Renal pelvis (tissue), 4 donors: Measurements from ENCODE around the gene IRX4. TPM values are rescaled to one million over a fixed set of nuclear protein-coding genes. Genes with fewer than 3 reads are reported as not detected.
"Not testable (repeated sequence)": the region's sequence is repeated elsewhere in the genome, so short reads cannot be mapped to it uniquely, and the experiment has no call there.

ENCODE experiments used
- DNase-seq: peaks from one replicate; pipeline ENCODE4 v3.0.0-alpha.2; 2013
- polyA plus RNA-seq, 3 donors: library from polyadenylated mRNA; unstranded; fragments of 120-200 nt; gene quantifications; one replicate each; pipeline ENCODE4 v1.2.1, GENCODE V29; 2013; ENCODE audit not compliant: insufficient read length in 3 of 3

The IRX4 gene
- polyA plus RNA-seq, 3 donors: 0.48 to 0.65 (median 0.51) TPM

DNA sequence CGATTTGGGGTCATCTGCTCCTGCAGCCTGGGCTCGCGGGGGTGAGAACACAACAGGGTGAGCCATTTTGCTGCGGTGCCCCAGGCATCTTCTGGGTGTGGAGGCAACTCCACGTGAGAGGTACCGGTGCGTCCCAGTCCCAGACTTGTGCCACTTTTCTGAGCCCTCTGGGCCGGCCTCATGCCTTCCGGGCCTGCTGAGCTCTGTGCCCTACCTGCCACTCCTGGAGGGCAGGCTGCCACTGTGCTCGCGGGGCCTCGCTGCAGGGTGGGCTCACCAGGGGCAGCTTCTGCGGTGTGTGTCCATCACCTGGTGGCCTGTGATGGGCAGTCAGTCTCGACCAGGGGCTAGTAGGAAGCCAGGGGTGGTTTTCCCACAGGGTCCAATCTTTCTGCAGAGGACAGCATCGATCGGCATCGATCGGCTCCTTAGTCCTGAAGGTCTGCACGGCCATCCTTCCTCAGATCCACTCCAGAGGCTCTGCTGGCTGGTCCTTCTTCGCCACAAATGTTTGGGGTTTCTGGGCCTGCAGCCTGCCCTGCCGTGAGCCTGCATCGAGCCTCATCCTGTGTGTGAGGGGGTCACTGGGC lies 22.6 kb downstream of the IRX4 start:
- DNase-seq: no peak

- no peak for DNase-seq
These were observed 23.6 kb downstream of the IRX4 start for GRCh38 chr5:1859099-1859498.

GRCh38 chr5:1858436-1858835 lies 24.3 kb downstream of the IRX4 start:
- DNase-seq: no peak

DNA sequence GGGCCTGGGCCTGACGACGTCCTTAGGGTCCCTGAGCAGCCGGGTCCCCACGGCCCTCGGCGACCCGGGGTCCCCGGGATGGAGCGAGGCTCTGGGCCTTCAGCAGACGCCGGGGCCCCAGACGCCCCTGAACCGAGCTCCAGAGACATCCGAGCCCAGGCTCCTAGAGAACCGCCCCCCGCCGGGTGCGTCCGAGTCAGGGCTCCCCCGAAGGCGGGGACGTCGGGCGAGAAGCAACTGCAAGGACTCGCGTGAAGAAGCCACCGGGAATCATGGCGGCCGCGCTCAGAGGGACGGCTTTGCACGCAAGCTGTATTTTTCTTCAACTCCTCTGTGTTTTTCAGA lies 25.5 kb downstream of the IRX4 start:
- DNase-seq: no peak

DNA sequence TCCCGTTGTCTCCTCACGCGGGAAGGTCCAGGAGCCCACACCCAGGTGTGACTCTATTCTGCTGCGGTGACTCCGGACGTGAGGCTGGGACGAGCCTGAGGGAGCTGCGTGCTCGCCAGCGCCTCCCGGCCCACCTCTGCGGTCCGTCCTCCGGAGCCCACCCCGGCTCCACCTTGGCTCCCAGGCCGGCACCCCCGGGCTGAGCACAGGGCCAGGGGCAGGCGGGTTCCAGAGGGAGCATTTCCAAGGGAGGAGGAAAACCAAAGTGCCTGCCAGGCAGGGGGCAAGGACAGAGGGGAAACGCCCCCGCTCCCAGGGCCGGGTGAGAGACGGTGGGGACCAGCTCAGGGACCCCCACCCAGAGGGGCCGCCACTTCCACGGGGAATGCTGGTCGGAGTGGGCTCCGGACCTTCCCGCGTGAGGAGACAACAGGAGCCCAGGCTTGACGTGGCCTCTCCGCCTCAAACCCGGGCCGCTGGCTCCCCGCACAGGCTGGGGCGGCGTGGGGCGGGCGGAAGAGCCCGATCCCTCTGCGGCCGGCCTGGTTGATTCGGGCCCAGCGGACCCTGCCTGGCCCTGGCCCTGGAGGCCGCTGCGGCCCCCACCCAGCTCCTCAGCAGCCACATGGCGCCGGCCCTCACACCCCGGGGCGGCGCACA lies 26.0 kb downstream of the IRX4 start:
- DNase-seq: no peak

- no peak for DNase-seq
These were observed 27.1 kb downstream of the IRX4 start for GRCh38 chr5:1855596-1855995.

DNA sequence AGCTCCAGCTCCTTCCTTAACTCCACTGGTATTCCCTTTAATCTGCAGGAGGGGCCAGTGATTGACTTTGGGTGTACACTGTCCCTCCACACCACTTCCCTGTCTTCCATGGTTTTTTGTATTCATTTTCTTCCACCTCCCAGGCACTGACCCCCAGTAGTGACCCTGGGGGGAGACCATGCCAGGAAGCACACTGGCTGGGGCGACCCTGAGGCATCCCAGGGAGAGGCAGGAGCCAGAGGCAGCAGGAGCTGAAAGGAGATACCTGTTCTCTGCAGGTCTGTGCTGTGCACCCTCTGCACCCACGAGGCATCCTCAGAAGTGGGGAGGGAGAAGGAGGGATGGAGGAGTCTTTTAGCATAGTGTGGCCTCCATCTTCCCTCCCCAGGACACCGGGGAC lies 27.6 kb downstream of the IRX4 start:
- no peak for DNase-seq

- no peak for DNase-seq
These were observed 29.2 kb downstream of the IRX4 start for GRCh38 chr5:1853531-1853930.

- no peak for DNase-seq
These were observed 30.3 kb downstream of the IRX4 start for GRCh38 chr5:1852324-1852947.

- DNase-seq: no peak
These were observed 31.3 kb downstream of the IRX4 start for GRCh38 chr5:1851290-1851934.

DNA sequence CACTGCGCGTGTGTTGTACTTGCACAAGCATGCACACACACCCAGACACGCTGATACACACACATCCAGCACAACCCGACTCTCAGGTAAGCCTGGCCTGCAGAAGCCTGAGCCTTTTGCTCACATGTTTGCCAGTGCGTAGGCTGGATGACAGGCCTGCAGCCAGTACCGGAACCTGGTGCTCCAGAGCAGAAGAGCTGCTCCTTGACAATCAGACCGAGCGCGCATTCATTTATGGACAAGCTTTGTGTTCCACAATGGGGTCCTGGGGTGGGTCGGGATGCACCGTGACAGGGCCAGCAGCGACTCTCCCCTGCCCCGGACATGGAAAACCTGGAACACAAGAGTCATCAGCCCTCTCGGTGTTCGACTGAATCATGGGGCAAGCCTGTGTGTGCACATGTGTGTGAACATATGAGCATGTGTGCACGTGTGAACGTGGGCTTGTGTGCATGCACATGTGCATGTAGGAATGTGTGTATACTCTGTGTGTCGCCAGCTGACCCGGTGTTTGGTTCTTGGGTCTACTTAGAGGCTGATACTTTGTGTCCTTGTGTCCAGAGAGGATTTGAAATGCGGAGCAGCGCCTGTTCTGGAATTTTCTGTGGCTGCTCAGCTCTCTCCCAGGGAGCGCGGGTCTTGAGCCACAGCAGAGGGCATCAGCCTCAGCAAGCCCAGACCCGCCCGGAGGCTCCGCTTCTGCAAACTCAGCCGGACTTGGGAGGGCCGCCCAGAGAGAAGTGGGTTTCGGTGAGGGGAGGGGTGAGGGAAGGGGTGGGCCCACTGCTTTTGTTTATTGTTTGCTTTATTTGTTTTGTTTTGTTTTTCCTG lies 32.2 kb downstream of the IRX4 start:
- DNase-seq: no peak

DNA sequence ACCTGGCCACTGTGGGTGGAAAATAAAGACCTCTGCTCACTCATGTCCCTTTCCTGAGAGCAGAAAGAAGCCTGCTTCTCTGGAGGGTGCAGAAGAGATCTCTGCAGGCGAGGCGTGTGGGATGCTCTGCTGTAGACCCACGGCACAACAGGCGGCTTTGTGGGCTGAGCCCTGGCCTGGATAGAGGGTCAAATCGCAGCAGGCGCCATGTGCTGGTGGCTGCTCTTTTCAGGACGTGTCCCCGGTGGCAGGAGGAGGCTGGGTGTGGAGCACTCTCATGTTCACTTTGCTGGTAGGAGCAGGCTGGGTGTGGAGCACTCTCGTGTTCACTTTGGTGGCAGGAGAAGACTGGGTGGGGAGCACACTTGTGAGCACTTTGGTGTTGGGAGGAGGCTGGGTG lies 35.1 kb downstream of the IRX4 start:
- no peak for DNase-seq

DNA sequence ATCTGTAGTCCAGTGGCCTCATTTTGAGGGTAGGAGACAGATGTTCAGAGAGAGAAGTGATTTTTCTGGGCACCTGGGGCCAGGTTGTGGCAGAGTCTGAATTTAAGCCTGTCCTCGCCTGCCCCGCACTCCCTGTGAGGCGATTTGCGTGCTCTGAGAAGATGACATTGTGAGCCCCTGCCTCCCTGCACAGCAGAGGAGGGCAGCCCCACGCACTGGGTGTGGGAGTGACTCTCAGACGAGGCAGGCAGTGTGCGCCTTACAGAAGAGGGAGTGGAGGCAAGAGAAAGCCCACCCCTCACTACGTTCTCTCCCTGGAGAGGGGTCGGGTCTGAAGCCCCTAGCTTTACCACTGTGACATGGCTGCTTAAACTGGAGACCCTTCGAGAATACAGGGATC lies 35.7 kb downstream of the IRX4 start:
- no peak for DNase-seq

DNA sequence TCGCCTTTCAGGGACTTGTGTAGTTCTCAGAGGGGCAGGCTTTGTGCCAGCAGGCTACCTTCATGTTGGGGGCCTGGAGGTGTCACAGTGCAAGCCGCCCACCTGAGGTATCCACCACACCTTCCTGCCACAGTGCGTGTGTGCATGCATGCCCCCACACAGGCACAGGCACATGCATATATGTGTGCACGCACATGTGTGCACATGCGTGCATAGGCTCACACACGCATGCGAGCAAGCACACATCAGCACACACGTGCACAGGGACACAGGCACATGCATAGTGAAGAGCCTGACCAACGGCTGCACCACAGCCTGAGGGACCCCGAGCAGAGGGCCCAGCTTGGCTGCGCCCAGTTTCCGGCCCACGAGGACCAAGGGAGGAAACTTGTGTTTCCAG lies 36.1 kb downstream of the IRX4 start:
- no peak for DNase-seq

GRCh38 chr5:1845696-1846095 lies 37.0 kb downstream of the IRX4 start:
- DNase-seq: no peak

DNA sequence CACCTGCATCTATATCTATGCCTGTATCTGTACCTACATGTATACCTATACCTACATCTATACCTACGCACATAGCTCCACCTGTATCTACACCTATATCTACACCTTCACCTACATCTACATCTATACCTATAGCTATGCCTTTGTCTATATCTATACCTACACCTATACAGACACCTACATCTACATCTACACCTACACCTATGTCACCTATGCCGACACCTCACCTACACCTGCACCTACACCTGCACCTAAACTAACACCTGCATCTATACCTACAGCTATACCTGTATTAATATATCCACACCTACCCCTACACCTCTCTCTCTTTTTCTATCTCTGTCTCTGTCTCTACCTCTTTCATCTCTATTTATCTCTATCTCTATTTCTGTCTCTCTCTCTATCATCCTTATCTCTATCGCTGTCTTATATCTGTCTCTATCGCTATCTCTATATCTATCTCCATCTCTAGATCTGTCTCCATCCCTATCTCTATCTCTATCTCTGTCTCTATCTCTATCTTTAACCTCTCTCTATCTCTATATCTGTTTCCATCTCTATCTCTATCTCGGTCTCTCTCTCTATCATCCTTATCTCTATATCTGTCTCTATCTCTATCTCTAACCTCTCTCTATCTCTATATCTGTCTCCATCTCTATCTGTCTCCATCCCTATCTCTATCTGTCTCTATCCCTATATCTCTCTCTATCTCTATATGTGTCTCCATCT lies 37.9 kb downstream of the IRX4 start:
- DNase-seq: no peak

GRCh38 chr5:1843761-1844160 lies 39.0 kb downstream of the IRX4 start:
- not testable (repeated sequence) for DNase-seq

DNA sequence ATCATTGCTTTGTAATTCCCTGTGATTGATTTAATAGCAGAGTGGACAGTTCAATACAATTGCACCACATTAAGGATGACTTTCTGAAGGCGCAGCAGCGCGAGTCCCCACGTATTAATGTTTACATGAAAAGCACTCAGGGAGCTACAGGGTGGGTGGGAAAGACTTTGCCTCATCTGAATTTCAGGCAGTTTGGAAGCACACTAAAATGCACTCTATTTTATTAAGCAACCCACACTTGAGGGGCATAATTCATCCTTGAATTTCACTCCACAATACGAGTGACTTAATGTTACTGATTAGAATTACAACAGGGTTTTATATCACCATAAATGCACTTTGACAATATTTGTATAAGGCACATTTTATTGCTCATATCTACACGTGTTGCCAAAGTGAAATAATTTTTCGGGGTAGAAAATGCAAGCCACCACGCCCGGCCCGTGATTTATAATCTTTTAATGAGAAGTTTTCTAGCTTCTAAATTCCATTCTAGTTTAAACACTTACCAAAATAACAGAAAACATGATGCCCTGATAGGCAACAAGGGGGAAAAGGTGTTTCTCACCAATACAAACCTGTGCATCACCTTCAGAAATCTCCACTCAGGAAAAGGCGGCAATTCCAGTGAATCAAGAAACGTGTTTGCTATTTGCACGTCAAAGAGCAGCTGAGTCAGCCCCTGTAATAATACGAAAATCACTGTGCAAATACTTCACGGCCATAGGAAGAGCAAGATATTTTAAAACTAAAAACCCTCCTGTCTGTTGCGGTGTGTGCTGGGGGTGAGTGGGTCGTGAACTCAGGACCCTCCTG lies 40.5 kb downstream of the IRX4 start:
- DNase-seq: no peak

- no peak for DNase-seq
These were observed 41.8 kb downstream of the IRX4 start for GRCh38 chr5:1840741-1841521.

- DNase-seq: no peak
These were observed 42.6 kb downstream of the IRX4 start for GRCh38 chr5:1840071-1840547.
